PC-9 (cell line): ENCODE measurements around the gene PSMD13. TPM values are rescaled to one million over a fixed set of nuclear protein-coding genes. Genes with fewer than 3 reads are reported as not detected.

Experiments used
- BruUV-seq: library from RNA; stranded (reverse); fragments of 400-500 nt; replicated peaks from 2 replicates; lab custom pipeline; 2021; lab: Mats Ljungman, UMichigan
- CTCF ChIA-PET: fragments of 300-600 bp; sonication (Branson Sonifier 250); formaldehyde crosslinking; loops from one replicate; lab custom pipeline; 2022; ENCODE audit warnings: antibody characterized with exemption; lab: Charles Lee
- POLR2A ChIA-PET: fragments of 300-600 bp; sonication (Branson Sonifier 250); formaldehyde crosslinking; loops from one replicate; lab custom pipeline; 2022; ENCODE audit warnings: antibody characterized with exemption; ENCODE audit not compliant: unreplicated experiment; lab: Charles Lee
- DNase-seq, 2 experiments: peaks; one replicate each; pipeline versions ENCODE4 v3.0.0 to v3.0.0-alpha.2; 2015 to 2022; ENCODE audit warnings: mixed read lengths in 1 of 2
- H2AFZ ChIP-seq: fragments of 200-600 bp; sonication (generic); 2 replicates; pipeline ENCODE4 v1.8.1; 2017; ENCODE audit warnings: antibody characterized with exemption
- H3F3A ChIP-seq: fragments of 200-600 bp; sonication (generic); 2 replicates; pipeline ENCODE4 v1.8.1; 2017; ENCODE audit warnings: antibody characterized with exemption, mild to moderate bottlenecking, low read depth; ENCODE audit not compliant: insufficient read depth
- H3K27ac ChIP-seq: fragments of 200-600 bp; sonication (generic); 2 replicates; pipeline ENCODE4 v1.6.1; 2016; ENCODE audit warnings: mixed run types
- H3K27me3 ChIP-seq: fragments of 200-600 bp; sonication (generic); 2 replicates; pipeline ENCODE4 v1.6.1; 2016; ENCODE audit warnings: low read depth, mixed run types; ENCODE audit not compliant: insufficient read depth
- H3K36me3 ChIP-seq: fragments of 200-600 bp; sonication (generic); 2 replicates; pipeline ENCODE4 v1.6.1; 2016; ENCODE audit warnings: low read depth, mixed run types
- H3K4me1 ChIP-seq: fragments of 200-600 bp; sonication (generic); replicated peaks from 2 replicates; pipeline ENCODE4 v1.6.1; 2016; ENCODE audit warnings: mixed run types; ENCODE audit not compliant: insufficient read depth
- H3K4me2 ChIP-seq: fragments of 200-600 bp; sonication (generic); 2 replicates; pipeline ENCODE4 v1.6.1; 2017; ENCODE audit warnings: mixed run types
- H3K4me3 ChIP-seq: fragments of 200-600 bp; sonication (generic); 2 replicates; pipeline ENCODE4 v1.6.1; 2016; ENCODE audit warnings: mixed run types
- H3K79me2 ChIP-seq: fragments of 200-600 bp; sonication (generic); 2 replicates; pipeline ENCODE4 v1.6.1; 2017; ENCODE audit warnings: low read depth, mixed run types
- H3K9me2 ChIP-seq: fragments of 200-600 bp; sonication (generic); 2 replicates; pipeline ENCODE4 v1.8.1; 2017; ENCODE audit warnings: mild to moderate bottlenecking; ENCODE audit not compliant: insufficient read depth
- H3K9me3 ChIP-seq: fragments of 200-600 bp; sonication (generic); 2 replicates; pipeline ENCODE4 v1.8.1; 2016; ENCODE audit warnings: low read depth; ENCODE audit not compliant: insufficient read depth
- H4K20me1 ChIP-seq: fragments of 200-600 bp; sonication (generic); 2 replicates; pipeline ENCODE4 v1.8.1; 2017; ENCODE audit not compliant: insufficient read depth
- CTCF ChIP-seq: fragments of 200-600 bp; sonication (generic); conservative IDR thresholded peaks from 2 replicates; pipeline ENCODE4 v1.6.1; 2017; ENCODE audit warnings: mixed run types, antibody characterized with exemption, mild to moderate bottlenecking, moderate library complexity
- EZH2 ChIP-seq: fragments of 200-600 bp; sonication (generic); IDR thresholded peaks from 2 replicates; pipeline ENCODE4 v1.8.0; 2017; ENCODE audit warnings: antibody characterized with exemption, low read depth
- intact Hi-C: fragments of 100-400 bp; cut with micrococcal nuclease; formaldehyde crosslinking; loops from one replicate; pipeline ENCODE4 v1.10.0; 2022; ENCODE audit not compliant: unreplicated experiment
- total RNA-seq: library from RNA; stranded (reverse); gene quantifications from 2 replicates; pipeline ENCODE4 v1.2.3, GENCODE V29; 2021

Gene PSMD13
- total RNA-seq, 1 experiment from 2014 or later = 143 TPM

GRCh38 chr11:199782-200181 is 37.0 kb upstream of the PSMD13 start:
- H3K9me3 ChIP-seq = no peaks in the 10 kb centered on the region
- H3K9me2 ChIP-seq = no peaks in the 10 kb centered on the region
- no peaks in the 10 kb centered on the region for H3F3A ChIP-seq
- no peak overlapping the region for H3K27ac ChIP-seq
- H3K4me2 ChIP-seq = no peak overlapping the region
- no peaks in the 10 kb centered on the region for H4K20me1 ChIP-seq
- DNase-seq = no peak
- H2AFZ ChIP-seq = no peak overlapping the region
- H3K4me1 ChIP-seq = no peaks in the 10 kb centered on the region
- no peaks in the 10 kb centered on the region for H3K79me2 ChIP-seq
- intact Hi-C loops = no loop called here
- H3K27me3 ChIP-seq = no peaks in the 10 kb centered on the region
- POLR2A ChIA-PET = no interaction called here
- no TSS peak for BruUV-seq
- no peaks in the 10 kb centered on the region for H3K36me3 ChIP-seq
- no peak for TF ChIP-seq EZH2
- TF ChIP-seq CTCF = no peak
- H3K4me3 ChIP-seq = no peak overlapping the region
- CTCF ChIA-PET = no interaction called here

- H3K36me3 ChIP-seq = no peaks in the 10 kb centered on the region
- H4K20me1 ChIP-seq = peaks cover 5% of the 10 kb centered on the region; the same call in 1 of the 2 replicates
- no peak overlapping the region for H3K4me2 ChIP-seq
- intact Hi-C loops = no loop called here
- DNase-seq = no peak
- H3K9me2 ChIP-seq = no peaks in the 10 kb centered on the region
- H3K27me3 ChIP-seq = no peaks in the 10 kb centered on the region
- peaks cover 5% of the 10 kb centered on the region for H3K79me2 ChIP-seq
- no TSS peak for BruUV-seq
- no peaks in the 10 kb centered on the region for H3K9me3 ChIP-seq
- ChIA-PET POLR2A (no interaction called here), CTCF (no interaction called here)
- TF ChIP-seq EZH2 (no peak), CTCF (no peak)
- H2AFZ ChIP-seq = no peak overlapping the region
- no peak overlapping the region for H3K4me3 ChIP-seq
- H3K27ac ChIP-seq = no peak overlapping the region
- no peaks in the 10 kb centered on the region for H3F3A ChIP-seq
- H3K4me1 ChIP-seq = no peaks in the 10 kb centered on the region
Observed at GRCh38 chr11:200224-201003, 36.4 kb upstream of the PSMD13 start.

GRCh38 chr11:201966-202365 is 34.8 kb upstream of the PSMD13 start:
- no peaks in the 10 kb centered on the region for H3F3A ChIP-seq
- no peaks in the 10 kb centered on the region for H3K36me3 ChIP-seq
- H3K9me3 ChIP-seq = no peaks in the 10 kb centered on the region
- no peaks in the 10 kb centered on the region for H3K27me3 ChIP-seq
- BruUV-seq = no TSS peak
- H4K20me1 ChIP-seq = peaks cover 11% of the 10 kb centered on the region; the same call in 1 of the 2 replicates
- H3K79me2 ChIP-seq = peaks cover 21% of the 10 kb centered on the region
- no peak overlapping the region for H3K27ac ChIP-seq
- TF ChIP-seq CTCF (no peak), EZH2 (no peak)
- H3K4me3 ChIP-seq = no peak overlapping the region
- no peak overlapping the region for H3K4me2 ChIP-seq
- no peak for DNase-seq
- H3K4me1 ChIP-seq = no peaks in the 10 kb centered on the region
- intact Hi-C loops = no loop called here
- no peaks in the 10 kb centered on the region for H3K9me2 ChIP-seq
- ChIA-PET CTCF (no interaction called here), POLR2A (no interaction called here)
- no peak overlapping the region for H2AFZ ChIP-seq
